B cell (primary cell): ENCODE measurements around the gene UBAC1. TPM values are rescaled to one million over a fixed set of nuclear protein-coding genes. Genes with fewer than 3 reads are reported as not detected.

ENCODE experiments used
- ATAC-seq: fragments of 200-7000 bp; cut with Tn5 transposase; one replicate; pipeline ENCODE4 v1.10.0; 2021; ENCODE audit warnings: low read depth, mild to moderate bottlenecking, moderate number of reproducible peaks, moderate library complexity
- CTCF ChIA-PET: fragments of 350-600 bp; sonication (Branson Sonifier 250); formaldehyde crosslinking; loops from one replicate; lab custom pipeline; 2021; ENCODE audit warnings: antibody characterized with exemption, inconsistent platforms; lab: Charles Lee
- POLR2A ChIA-PET: fragments of 350-600 bp; sonication (Branson Sonifier 250); formaldehyde crosslinking; loops from one replicate; lab custom pipeline; 2021; ENCODE audit warnings: antibody characterized with exemption; lab: Charles Lee
- DNase-seq: peaks from one replicate; pipeline ENCODE4 v3.0.0; 2013
- H2AFZ ChIP-seq: 2 replicates; pipeline ENCODE4 v1.6.1; 2012; ENCODE audit warnings: mild to moderate bottlenecking, low read depth, low read length; ENCODE audit not compliant: insufficient read depth, poor library complexity, severe bottlenecking
- H3K27ac ChIP-seq, 2 donors: 1 replicate in 1 of 2; 2 replicates in 1 of 2; pipeline ENCODE4 v1.5.1; 2012 to 2013; ENCODE audit warnings: low read length in 2 of 2, mild to moderate bottlenecking in 2 of 2, moderate library complexity in 1 of 2
- H3K27me3 ChIP-seq, 4 experiments: fragments of 200-600 bp in 1 of 4; sonication (generic) in 1 of 4; replicated peaks in 1 of 4; 1 replicate in 2 of 4; 2 replicates in 2 of 4; pipeline versions ENCODE4 v1.6.1 to v1.7.0; 2013 to 2016; ENCODE audit warnings: low read length in 3 of 4, mild to moderate bottlenecking in 2 of 4, mixed read lengths in 1 of 4, moderate library complexity in 1 of 4; ENCODE audit not compliant: insufficient read depth in 4 of 4, control insufficient read depth in 3 of 4; ENCODE audit errors: control extremely low read depth in 1 of 4
- H3K36me3 ChIP-seq, 2 experiments: replicated peaks in 1 of 2; 1 replicate in 1 of 2; 2 replicates in 1 of 2; pipeline versions ENCODE4 v1.6.1 to v1.7.1; 2013; ENCODE audit warnings: low read length in 1 of 2; ENCODE audit not compliant: insufficient read depth in 2 of 2, control insufficient read depth in 1 of 2; ENCODE audit errors: control extremely low read depth in 1 of 2, extremely low read depth in 1 of 2
- H3K4me1 ChIP-seq, 2 donors: fragments of 200-600 bp in 1 of 2; sonication (generic) in 1 of 2; 1 replicate in 1 of 2; 2 replicates in 1 of 2; pipeline versions ENCODE4 v1.5.1 to v1.6.1; 2013 to 2017; ENCODE audit warnings: low read length in 2 of 2; ENCODE audit not compliant: control insufficient read depth in 2 of 2, insufficient read depth in 2 of 2
- H3K4me2 ChIP-seq: replicated peaks from 2 replicates; pipeline ENCODE3; 2012; ENCODE audit warnings: mild to moderate bottlenecking, low read depth, low read length; ENCODE audit not compliant: poor library complexity, severe bottlenecking
- H3K4me3 ChIP-seq, 5 experiments: fragments of 200-600 bp in 1 of 5; sonication (generic) in 1 of 5; 1 replicate in 3 of 5; 2 replicates in 2 of 5; pipeline versions ENCODE4 v1.5.1 to v1.7.0; 2011 to 2016; ENCODE audit warnings: low read length in 4 of 5, mild to moderate bottlenecking in 4 of 5, low read depth in 2 of 5, control low read depth in 1 of 5, moderate library complexity in 1 of 5; ENCODE audit not compliant: insufficient read depth in 1 of 5; ENCODE audit errors: control extremely low read depth in 1 of 5, extremely low read depth in 1 of 5
- H3K79me2 ChIP-seq: fragments of 200-600 bp; sonication (generic); one replicate; pipeline ENCODE4 v1.6.0; 2016; ENCODE audit warnings: low read length; ENCODE audit not compliant: control insufficient read depth, insufficient read depth
- H3K9ac ChIP-seq: fragments of 200-600 bp; sonication (generic); 2 replicates; pipeline ENCODE4 v1.6.1; 2017; ENCODE audit warnings: mild to moderate bottlenecking, low read length, moderate library complexity
- H3K9me3 ChIP-seq, 3 donors: one replicate each; pipeline versions ENCODE4 v1.6.1 to v1.7.1; 2013; ENCODE audit warnings: low read length in 2 of 3; ENCODE audit not compliant: control insufficient read depth in 2 of 3, insufficient read depth in 1 of 3; ENCODE audit errors: control extremely low read depth in 1 of 3
- H4K20me1 ChIP-seq: 2 replicates; pipeline ENCODE4 v1.6.0; 2012; ENCODE audit warnings: mild to moderate bottlenecking, low read length; ENCODE audit not compliant: insufficient read depth, control insufficient read depth, poor library complexity, severe bottlenecking
- H3K27ac Mint-ChIP-seq: one replicate; pipeline ENCODE4 v1.8.0; 2021; ENCODE audit warnings: mixed read lengths
- H3K27me3 Mint-ChIP-seq: one replicate; pipeline ENCODE4 v1.8.0; 2021; ENCODE audit warnings: mixed read lengths
- H3K4me1 Mint-ChIP-seq: one replicate; pipeline ENCODE4 v1.8.0; 2021; ENCODE audit warnings: mixed read lengths
- H3K4me3 Mint-ChIP-seq: one replicate; pipeline ENCODE4 v1.8.0; 2021; ENCODE audit warnings: mixed read lengths
- H3K9me3 Mint-ChIP-seq: one replicate; pipeline ENCODE4 v1.8.0; 2022; ENCODE audit warnings: mixed read lengths; ENCODE audit not compliant: insufficient read depth
- EZH2 ChIP-seq: IDR thresholded peaks from 2 replicates; pipeline ENCODE4 v1.6.1; 2012; ENCODE audit warnings: borderline replicate concordance, low read depth, mild to moderate bottlenecking, moderate library complexity, low read length; ENCODE audit not compliant: insufficient read depth, poor library complexity, severe bottlenecking
- WGBS: methylation state at CpG from one replicate; pipeline ENCODE4 v1.1.5; 2013; ENCODE audit warnings: missing lambda C conversion rate; ENCODE audit not compliant: insufficient coverage; 5-methylcytosine and 5-hydroxymethylcytosine counted together
- intact Hi-C: fragments of 100-400 bp; cut with micrococcal nuclease; formaldehyde crosslinking; loops from one replicate; pipeline ENCODE4 v1.10.0; 2022
- polyA plus RNA-seq: library from polyadenylated mRNA; depleted of rRNA; stranded (reverse); fragments of >200 nt; gene quantifications from 2 replicates; pipeline ENCODE4 v1.2.3, GENCODE V29; 2012
- total RNA-seq, 2 donors: library from RNA; stranded (reverse); fragments of 120-200 nt in 1 of 2; gene quantifications; 1 replicate in 1 of 2; 2 replicates in 1 of 2; pipeline versions ENCODE4 v1.2.3 to v1.2.4, GENCODE V29; 2013 to 2022
- TF ChIP-seq, protein P1 (sequence below): fragments of 200-600 bp; IDR thresholded peaks from one replicate; pipeline ENCODE4 v1.8.0; 2022; ENCODE audit warnings: antibody characterized with exemption, mild to moderate bottlenecking

The UBAC1 gene
- total and polyA plus RNA-seq, 2 donors (not counting 1 experiment from before 2014, with no cell fraction given): 30.8 to 31.1 TPM

DNA sequence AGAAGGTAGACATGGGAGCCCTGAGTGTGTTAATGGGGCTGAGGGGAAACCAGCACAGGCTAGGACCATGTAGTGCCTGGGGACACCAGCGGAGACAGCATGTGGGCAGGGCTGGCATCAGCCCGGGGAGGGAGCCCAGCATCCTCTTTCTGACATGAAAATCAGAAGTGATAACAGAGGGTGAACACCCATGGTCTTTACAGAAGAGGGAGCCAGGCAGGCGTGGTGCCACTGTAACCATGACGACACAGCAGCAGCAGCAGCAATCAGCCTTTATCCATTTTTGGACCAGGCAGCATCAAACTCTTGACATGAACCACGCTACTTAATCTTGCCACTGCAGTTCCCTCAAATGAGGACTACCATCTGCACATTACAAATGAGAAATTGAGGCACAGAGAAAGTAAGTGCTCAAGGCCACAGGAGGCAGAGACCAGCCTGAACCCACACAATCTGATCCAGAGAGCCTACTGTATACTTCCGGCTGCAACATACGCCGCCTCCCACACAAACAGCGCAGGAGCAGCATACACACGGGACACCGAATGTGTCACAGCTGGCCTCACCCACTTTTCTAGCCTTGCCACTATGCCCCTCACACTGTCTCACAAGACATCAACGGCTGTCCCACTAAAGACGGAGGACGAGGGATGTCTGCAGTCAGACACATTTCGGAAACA lies 77.6 kb downstream of the UBAC1 start:
- intact Hi-C loops: no loop called here

More for the DNA sequence above, 77.6 kb downstream of the UBAC1 start:
- Histone ChIP-seq H3K9me3 (no peaks in the 10 kb centered on the region), H3K27me3 (no peaks in the 10 kb centered on the region), H3K36me3 (peaks cover 0 to 5% of the 10 kb centered on the region in 2 experiments), H3K4me3 (no peak overlapping the region), H2AFZ (no peak overlapping the region), H3K9ac (no peak overlapping the region), H3K4me1 (peaks cover 18 to 23% of the 10 kb centered on the region in 2 donors), H4K20me1 (peaks cover 59% of the 10 kb centered on the region), H3K79me2 (peaks cover 77% of the 10 kb centered on the region), H3K4me2 (no peak overlapping the region), H3K27ac (no peak overlapping the region)
- 91% methylated on average over 14 of the region's 15 CpGs for WGBS
- ATAC-seq: no peak
- TF ChIP-seq, protein P1, sequence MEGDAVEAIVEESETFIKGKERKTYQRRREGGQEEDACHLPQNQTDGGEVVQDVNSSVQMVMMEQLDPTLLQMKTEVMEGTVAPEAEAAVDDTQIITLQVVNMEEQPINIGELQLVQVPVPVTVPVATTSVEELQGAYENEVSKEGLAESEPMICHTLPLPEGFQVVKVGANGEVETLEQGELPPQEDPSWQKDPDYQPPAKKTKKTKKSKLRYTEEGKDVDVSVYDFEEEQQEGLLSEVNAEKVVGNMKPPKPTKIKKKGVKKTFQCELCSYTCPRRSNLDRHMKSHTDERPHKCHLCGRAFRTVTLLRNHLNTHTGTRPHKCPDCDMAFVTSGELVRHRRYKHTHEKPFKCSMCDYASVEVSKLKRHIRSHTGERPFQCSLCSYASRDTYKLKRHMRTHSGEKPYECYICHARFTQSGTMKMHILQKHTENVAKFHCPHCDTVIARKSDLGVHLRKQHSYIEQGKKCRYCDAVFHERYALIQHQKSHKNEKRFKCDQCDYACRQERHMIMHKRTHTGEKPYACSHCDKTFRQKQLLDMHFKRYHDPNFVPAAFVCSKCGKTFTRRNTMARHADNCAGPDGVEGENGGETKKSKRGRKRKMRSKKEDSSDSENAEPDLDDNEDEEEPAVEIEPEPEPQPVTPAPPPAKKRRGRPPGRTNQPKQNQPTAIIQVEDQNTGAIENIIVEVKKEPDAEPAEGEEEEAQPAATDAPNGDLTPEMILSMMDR: no peak
- TF ChIP-seq EZH2: no peak
- peak; percentile 51 for DNase-seq
- ChIA-PET CTCF (no interaction called here), POLR2A (no interaction called here)
- Mint-ChIP-seq H3K4me3 (no peak overlapping the region), H3K27ac (no peak overlapping the region), H3K4me1 (peaks cover 38% of the 10 kb centered on the region), H3K9me3 (no peaks in the 10 kb centered on the region), H3K27me3 (no peaks in the 10 kb centered on the region)

Other genes with a start within 250 kb of the UBAC1 start
- 31.0 and 31.6 TPM in 2 replicates for gene CAMSAP1, start 53.8 kb downstream of the UBAC1 start, total RNA-seq
- gene CAMSAP1, start 53.8 kb downstream of the UBAC1 start, polyA plus RNA-seq: 5.6 and 6.6 TPM in 2 replicates
- gene NACC2, start 133.9 kb upstream of the UBAC1 start, total RNA-seq: 1.9 and 2.2 TPM in 2 replicates
- 0.34 and 0.48 TPM in 2 replicates for gene NACC2, start 133.9 kb upstream of the UBAC1 start, polyA plus RNA-seq
- 29.6 and 30.4 TPM in 2 replicates for gene TMEM250, start 157.5 kb upstream of the UBAC1 start, total RNA-seq
- 5.6 and 11.1 TPM in 2 replicates for gene TMEM250, start 157.5 kb upstream of the UBAC1 start, polyA plus RNA-seq
- gene LHX3, start 243.8 kb upstream of the UBAC1 start, total RNA-seq: 0.19 and 0.30 TPM in 2 replicates
- gene LHX3, start 243.8 kb upstream of the UBAC1 start, polyA plus RNA-seq: 0.07 TPM in 2 replicates